EH (cell line): Measurements from ENCODE around the gene TBCEL.
A peak's percentile ranks its signal among the peaks of the same experiment; 100 is the strongest.
"Not testable (repeated sequence)": the region's sequence is repeated elsewhere in the genome, so short reads cannot be mapped to it uniquely, and the experiment has no call there.

Source experiments
- DNase-seq: peaks from one replicate; pipeline ENCODE4 v3.0.0-alpha.2; 2015; ENCODE audit warnings: low read depth

Gene TBCEL

DNA sequence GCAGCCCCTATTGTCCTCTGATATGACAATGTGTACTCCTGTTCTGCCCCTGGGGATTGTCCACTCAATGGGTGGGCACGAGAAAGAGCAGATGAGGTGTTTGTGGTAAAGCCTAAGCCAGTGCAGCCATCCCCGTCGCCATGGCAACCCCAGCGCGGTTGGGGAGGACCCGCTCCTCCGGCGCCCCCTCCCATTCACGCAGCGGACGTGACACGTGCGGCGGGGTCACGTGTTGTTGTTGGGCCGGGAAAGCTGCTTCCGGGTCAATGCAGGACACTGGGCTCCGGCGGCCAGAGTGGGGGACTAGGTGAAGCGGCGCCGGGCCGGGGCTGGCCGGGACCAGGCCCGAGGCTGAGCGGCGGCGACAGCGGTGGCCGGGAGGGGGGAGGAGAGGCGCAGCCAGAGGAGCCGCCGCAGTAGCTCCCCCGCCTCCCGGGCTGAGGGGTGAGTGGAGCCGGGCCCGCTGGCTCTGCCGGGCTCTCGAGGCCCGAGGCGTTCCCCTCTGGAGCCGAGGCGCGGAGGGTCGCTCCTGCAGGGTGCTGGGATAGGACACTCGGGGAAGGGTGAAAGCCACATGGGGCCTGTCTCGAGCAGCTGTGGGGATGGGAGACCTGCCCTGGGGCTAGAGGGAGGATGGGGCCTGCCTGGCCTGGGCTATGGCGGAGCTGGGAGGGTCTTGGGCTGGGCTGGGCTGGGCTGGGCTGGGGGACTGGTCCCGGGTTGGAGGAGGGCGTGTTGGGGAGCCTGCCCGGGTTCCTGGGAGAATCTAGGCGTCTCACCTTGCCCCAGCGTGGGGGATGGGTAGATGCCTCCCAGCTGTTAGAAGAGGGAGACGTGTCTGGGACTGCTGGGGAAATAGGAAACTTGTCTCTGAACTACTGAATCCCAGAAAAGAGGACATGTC lies at the start of gene TBCEL:
Gene TBCEL (plus strand): TSS at position 255 of the 904 bp plus-strand sequence. CDS start 21,589 bp downstream, outside the sequence.
- DNase-seq, result peak; percentile 86

GRCh38 chr11:120974466-120974865 lies 49.4 kb upstream of the TBCEL start:
- DNase-seq, result no peak

DNA sequence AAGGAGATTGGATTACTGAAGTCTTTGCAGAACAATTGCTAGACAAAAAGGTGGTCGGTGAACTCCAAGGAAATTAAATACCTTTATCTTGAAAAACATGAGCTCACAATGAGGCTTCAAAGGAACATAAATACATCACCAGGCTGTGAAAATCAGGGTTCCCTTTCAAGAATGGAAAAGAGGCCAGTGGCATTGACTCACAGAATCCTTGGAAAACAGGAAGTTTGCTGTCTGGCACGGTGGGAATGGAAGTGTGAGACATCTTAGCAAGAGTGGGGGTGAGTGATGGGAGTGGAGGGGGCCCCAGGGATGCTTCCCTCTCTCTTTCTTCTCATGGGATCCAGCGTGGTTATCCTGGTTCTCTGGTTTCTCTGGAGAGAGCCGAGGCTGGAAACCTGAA lies 48.9 kb upstream of the TBCEL start:
- no peak for DNase-seq

- DNase-seq, result peak; percentile 8
These were observed 46.4 kb upstream of the TBCEL start for GRCh38 chr11:120977266-120978137.

DNA sequence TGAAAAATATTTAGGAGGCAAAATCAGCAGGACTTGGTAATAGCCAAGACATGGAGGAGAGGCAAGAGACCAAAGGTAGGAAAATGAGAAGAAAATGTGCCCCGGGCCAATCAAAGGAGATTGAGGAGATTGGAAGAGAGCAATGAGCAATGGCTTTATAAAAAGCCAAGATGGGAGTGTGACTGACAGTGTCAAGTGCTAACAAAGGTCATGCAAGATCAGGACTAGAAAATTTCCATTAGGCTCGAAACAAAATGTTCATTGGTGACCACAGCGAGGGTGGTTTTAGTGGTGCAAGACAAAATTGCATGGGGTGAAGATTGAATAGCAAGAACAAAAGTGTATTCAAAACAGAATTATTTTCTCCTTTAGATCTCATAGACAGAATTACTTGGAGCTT lies 45.2 kb upstream of the TBCEL start:
- DNase-seq, result no peak

GRCh38 chr11:120985718-120986569 lies 38.0 kb upstream of the TBCEL start:
- peak; percentile 66 for DNase-seq

GRCh38 chr11:120988603-120989002 lies 35.3 kb upstream of the TBCEL start:
- DNase-seq, result no peak

- DNase-seq, result no peak
These were observed 31.8 kb upstream of the TBCEL start for GRCh38 chr11:120991830-120992686.

DNA sequence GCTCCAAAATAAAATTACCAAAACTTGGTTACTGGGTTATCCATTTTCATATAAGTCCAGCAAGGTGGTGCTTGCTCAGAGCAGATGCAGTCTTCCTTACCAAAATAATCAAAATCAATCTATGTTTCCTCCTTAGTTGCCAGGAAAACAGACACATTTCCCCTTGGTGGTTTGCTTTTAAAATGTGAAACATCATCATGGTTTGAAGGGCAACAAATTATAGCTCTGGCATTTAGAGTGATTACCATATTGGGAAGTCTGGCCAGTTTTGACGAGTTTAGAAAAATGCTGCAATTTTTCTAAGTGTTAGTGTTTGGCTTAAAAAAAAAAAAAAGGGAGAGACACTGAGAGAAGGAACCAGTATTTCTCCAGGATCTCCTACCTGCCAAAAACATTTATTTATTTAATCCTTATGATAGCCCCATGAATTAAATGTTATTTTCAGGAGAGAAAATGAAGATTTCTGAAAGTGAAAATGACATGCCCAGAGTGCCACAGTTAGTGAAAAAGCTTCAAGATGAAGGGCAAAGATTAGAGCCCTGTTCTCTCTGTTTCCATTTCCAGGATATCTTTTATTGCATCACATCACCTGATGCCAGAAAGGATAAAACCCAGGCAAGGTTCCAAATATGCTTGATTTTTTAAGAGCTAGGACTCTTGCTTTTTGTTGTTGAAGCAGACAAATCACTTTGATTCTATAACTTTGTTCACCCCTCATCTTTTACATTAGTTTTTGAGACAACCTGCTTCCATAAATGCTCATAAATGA lies 29.6 kb upstream of the TBCEL start:
- DNase-seq, result no peak

DNA sequence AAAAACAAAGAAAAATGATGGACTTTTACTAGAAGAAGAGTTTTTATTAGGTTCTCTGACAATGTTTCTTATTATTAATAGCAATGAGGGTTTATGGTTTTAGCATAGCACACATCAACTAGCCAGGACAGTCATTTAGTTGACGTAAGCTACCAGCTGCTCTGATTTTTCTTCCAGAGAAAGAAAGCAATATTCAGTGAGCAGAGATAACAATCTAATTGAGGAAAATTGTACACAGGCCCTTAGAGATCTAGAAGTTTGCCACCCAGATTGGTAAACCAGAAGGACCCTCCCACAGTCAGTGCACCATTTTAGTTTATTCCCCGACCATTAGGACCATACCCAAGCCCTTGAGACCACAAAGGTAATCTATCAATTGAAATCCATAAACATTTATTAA lies 28.7 kb upstream of the TBCEL start:
- DNase-seq, result no peak

- DNase-seq, result no peak
These were observed 26.9 kb upstream of the TBCEL start for GRCh38 chr11:120996973-120997372.

- no peak for DNase-seq
These were observed 25.3 kb upstream of the TBCEL start for GRCh38 chr11:120998581-120998980.

- DNase-seq, result no peak
These were observed 19.6 kb upstream of the TBCEL start for GRCh38 chr11:121004206-121004840.

DNA sequence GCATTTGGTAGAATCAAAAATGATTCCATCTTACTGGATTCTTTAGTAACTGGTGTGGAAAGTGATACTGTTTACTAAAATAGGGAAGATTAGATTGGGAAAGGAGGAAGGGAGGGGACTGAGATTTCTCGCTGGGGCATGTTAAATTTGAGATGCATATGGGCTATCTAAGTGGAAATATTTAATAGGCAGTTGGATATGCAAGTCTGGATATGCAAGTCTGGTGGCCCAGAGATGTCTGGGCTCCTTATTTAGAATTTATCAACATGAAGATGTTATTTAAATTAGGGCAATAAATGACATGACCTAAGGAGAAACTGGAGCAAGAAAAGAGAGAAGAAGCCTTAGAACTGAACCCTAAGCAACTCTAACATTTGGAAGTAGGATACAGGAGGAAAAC lies 17.0 kb upstream of the TBCEL start:
- no peak for DNase-seq

DNA sequence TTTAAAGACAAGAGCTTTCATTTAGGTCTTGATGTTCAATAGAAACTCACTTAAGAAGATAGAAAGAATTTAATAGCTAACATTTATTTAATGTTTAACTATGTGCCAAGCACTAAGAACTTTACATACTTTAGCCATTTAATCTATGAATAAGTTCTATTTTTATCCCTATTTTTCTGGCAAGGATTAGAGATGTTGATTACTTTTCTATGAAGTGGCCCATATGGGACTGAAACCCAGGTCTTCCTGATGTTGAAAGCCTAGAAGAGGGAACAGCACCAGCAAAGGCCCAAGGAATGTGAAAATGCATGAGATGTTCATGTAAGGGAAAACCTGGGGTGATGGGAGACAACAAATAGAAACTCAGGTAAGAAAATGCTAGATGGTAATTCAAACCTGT lies 15.4 kb upstream of the TBCEL start:
- DNase-seq, result no peak

DNA sequence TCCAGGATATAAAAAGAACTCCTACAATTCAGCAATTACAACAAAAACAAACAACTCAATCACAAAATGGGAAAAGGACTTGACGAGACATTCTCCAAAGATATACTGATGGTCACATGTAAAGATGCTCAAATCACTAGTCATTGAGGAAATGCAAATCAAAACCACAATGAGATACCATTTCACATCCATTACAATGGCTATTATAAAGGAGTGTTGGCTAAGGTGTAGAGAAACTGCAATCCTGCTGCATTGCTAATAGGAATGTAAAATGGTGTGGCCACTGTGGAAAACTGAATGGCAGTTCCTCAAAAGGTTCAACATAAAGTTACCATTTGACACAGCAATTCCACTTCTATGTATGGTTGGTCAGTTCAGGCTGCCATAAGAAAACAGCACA lies 11.8 kb upstream of the TBCEL start:
- DNase-seq, result no peak

DNA sequence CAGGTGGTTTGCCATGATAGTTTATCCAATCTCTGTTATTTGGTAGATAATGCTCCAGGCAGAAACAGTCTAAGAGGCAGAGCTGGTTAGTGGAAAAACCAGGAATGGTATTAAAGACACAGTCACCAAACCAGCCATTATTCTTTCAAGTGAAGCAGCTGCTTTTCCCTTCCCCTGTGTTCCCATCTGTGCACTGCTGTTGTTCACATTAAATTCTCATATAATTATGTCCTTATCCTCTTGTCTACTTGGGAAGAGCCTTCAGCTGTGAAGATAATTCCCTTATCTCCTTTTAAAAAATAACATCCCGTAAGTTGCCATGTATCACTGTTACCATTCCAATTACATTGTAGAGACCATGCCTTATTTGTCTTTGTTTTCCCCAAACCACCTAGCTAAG lies 5.2 kb upstream of the TBCEL start:
- no peak for DNase-seq

DNA sequence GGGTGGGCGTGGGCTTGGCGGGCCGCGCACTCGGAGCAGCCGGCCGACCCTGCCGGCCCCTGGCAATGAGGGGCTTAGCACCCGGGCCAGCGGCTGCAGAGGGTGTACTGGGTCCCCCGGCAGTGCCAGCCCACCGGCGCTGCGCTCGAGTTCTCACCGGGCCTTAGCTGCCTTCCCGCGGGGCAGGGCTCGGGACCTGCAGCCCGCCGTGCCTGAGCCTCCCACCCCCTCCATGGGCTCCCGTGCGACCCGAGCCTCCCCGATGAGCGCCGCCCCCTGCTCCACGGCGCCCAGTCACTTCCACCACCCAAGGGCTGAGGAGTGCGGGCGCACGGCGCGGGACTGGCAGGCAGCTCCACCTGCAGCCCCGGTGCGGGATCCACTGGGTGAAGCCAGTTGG lies 2.2 kb upstream of the TBCEL start:
- not testable (repeated sequence) for DNase-seq

GRCh38 chr11:121024989-121025388 lies 1.1 kb downstream of the TBCEL start:
- DNase-seq, result peak; percentile 30

- DNase-seq, result no peak
These were observed 5.3 kb downstream of the TBCEL start for GRCh38 chr11:121029153-121029552.
